ENCODE results near the gene ZNF662. TPM values are rescaled to one million over a fixed set of nuclear protein-coding genes. Genes with fewer than 3 reads are reported as not detected.

ZNF662 gene
- total RNA-seq, 1 experiment from 2014 or later, result not detected

GRCh38 chr3:42934111-42934510 lies 28.2 kb downstream of the ZNF662 start:
- Histone ChIP-seq H3K4me3 (ENCODE audit: low read depth, low read length, poor library complexity, severe bottlenecking) (no peak overlapping the region), H3K27me3 (replicated peaks; ENCODE audit: insufficient read depth, low read depth, low read length, poor library complexity) (no peaks in the 10 kb centered on the region), H3K4me1 (ENCODE audit: insufficient read depth, low read length, poor library complexity, severe bottlenecking) (no peaks in the 10 kb centered on the region), H3K27ac (ENCODE audit: low read depth, low read length, poor library complexity, severe bottlenecking) (no peak overlapping the region), H3K9me3 (ENCODE audit: low read depth, low read length, poor library complexity, severe bottlenecking) (no peaks in the 10 kb centered on the region), H3K36me3 (ENCODE audit: insufficient read depth, low read length, poor library complexity, severe bottlenecking) (no peaks in the 10 kb centered on the region)
- intact Hi-C loops (cut with micrococcal nuclease; ENCODE audit: unreplicated experiment), result no loop called here
- TF ChIP-seq EZH2 (IDR thresholded peaks at IDR 0.05; ENCODE audit: borderline replicate concordance, low read depth, low read length, poor library complexity, severe bottlenecking), result no peak
- TF ChIP-seq CTCF (conservative IDR thresholded peaks at IDR 0.05; ENCODE audit: low read depth, low read length), result no peak
- DNase-seq (ENCODE audit: low spot score), result no peak
- POLR2A ChIA-PET (ENCODE audit: low non-redundant PET), result no interaction called here
- BruUV-seq (replicated peaks), result no TSS peak
- CTCF ChIA-PET, result no interaction called here

GRCh38 chr3:42934910-42935309 lies 29.0 kb downstream of the ZNF662 start:
- CTCF ChIA-PET, result no interaction called here
- BruUV-seq (replicated peaks), result no TSS peak
- intact Hi-C loops (cut with micrococcal nuclease; ENCODE audit: unreplicated experiment), result no loop called here

GRCh38 chr3:42935472-42935871 lies 29.5 kb downstream of the ZNF662 start:
- ChIA-PET POLR2A (ENCODE audit: low non-redundant PET) (no interaction called here), CTCF (no interaction called here)
- H3K27ac ChIP-seq (ENCODE audit: low read depth, low read length, poor library complexity, severe bottlenecking), result no peak overlapping the region
- no peaks in the 10 kb centered on the region for H3K9me3 ChIP-seq (ENCODE audit: low read depth, low read length, poor library complexity, severe bottlenecking)
- H3K27me3 ChIP-seq (replicated peaks; ENCODE audit: insufficient read depth, low read depth, low read length, poor library complexity), result no peaks in the 10 kb centered on the region
- TF ChIP-seq CTCF (conservative IDR thresholded peaks at IDR 0.05; ENCODE audit: low read depth, low read length) (no peak), EZH2 (IDR thresholded peaks at IDR 0.05; ENCODE audit: borderline replicate concordance, low read depth, low read length, poor library complexity, severe bottlenecking) (no peak)
- no peak for DNase-seq (ENCODE audit: low spot score)
- no peaks in the 10 kb centered on the region for H3K36me3 ChIP-seq (ENCODE audit: insufficient read depth, low read length, poor library complexity, severe bottlenecking)
- no peaks in the 10 kb centered on the region for H3K4me1 ChIP-seq (ENCODE audit: insufficient read depth, low read length, poor library complexity, severe bottlenecking)
- no peak overlapping the region for H3K4me3 ChIP-seq (ENCODE audit: low read depth, low read length, poor library complexity, severe bottlenecking)
- no TSS peak for BruUV-seq (replicated peaks)
- intact Hi-C loops (cut with micrococcal nuclease; ENCODE audit: unreplicated experiment), result no loop called here

More at GRCh38 chr3:42934910-42935309, 29.0 kb downstream of the ZNF662 start:
- Histone ChIP-seq H3K27ac (ENCODE audit: low read depth, low read length, poor library complexity, severe bottlenecking) (no peak overlapping the region), H3K9me3 (ENCODE audit: low read depth, low read length, poor library complexity, severe bottlenecking) (no peaks in the 10 kb centered on the region), H3K36me3 (ENCODE audit: insufficient read depth, low read length, poor library complexity, severe bottlenecking) (no peaks in the 10 kb centered on the region), H3K27me3 (replicated peaks; ENCODE audit: insufficient read depth, low read depth, low read length, poor library complexity) (no peaks in the 10 kb centered on the region), H3K4me1 (ENCODE audit: insufficient read depth, low read length, poor library complexity, severe bottlenecking) (no peaks in the 10 kb centered on the region), H3K4me3 (ENCODE audit: low read depth, low read length, poor library complexity, severe bottlenecking) (no peak overlapping the region)
- TF ChIP-seq EZH2 (IDR thresholded peaks at IDR 0.05; ENCODE audit: borderline replicate concordance, low read depth, low read length, poor library complexity, severe bottlenecking) (no peak), CTCF (conservative IDR thresholded peaks at IDR 0.05; ENCODE audit: low read depth, low read length) (no peak)
- POLR2A ChIA-PET (ENCODE audit: low non-redundant PET), result no interaction called here
- no peak for DNase-seq (ENCODE audit: low spot score)

All from A673 (cell line).